GM12801 (cell line): ENCODE results near the gene GUCA1A.

Experiments
- TF ChIP-seq, protein P1 (sequence below): IDR thresholded peaks from one replicate; pipeline ENCODE4 v1.5.1; 2011; ENCODE audit warnings: control low read depth; ENCODE audit not compliant: insufficient read length; ENCODE audit errors: extremely low read depth

GUCA1A gene

DNA sequence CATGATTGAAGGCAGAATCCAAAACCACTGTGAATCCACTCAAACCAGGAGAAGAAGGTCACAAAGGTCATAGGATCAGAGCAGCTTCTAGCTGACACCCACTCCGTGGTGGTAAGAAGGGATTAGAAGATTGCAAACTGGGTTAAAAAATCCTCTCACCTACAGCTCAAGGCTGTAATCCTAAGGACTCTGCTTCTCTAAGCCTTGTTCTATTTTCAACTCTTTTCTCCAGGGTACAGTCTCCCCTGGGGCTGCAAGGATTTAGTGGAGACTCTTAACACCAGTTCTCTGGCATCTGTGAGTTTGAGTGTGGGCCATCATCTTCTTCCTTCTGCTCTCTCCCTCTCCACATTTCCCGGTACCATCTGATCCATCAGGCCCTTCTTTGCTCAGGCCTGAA is at the start of gene GUCA1A:
Gene GUCA1A, plus strand, starts transcription at position 264 of the 400 bp plus-strand sequence. CDS start 250 bp downstream, outside the sequence.
- TF ChIP-seq, protein P1, sequence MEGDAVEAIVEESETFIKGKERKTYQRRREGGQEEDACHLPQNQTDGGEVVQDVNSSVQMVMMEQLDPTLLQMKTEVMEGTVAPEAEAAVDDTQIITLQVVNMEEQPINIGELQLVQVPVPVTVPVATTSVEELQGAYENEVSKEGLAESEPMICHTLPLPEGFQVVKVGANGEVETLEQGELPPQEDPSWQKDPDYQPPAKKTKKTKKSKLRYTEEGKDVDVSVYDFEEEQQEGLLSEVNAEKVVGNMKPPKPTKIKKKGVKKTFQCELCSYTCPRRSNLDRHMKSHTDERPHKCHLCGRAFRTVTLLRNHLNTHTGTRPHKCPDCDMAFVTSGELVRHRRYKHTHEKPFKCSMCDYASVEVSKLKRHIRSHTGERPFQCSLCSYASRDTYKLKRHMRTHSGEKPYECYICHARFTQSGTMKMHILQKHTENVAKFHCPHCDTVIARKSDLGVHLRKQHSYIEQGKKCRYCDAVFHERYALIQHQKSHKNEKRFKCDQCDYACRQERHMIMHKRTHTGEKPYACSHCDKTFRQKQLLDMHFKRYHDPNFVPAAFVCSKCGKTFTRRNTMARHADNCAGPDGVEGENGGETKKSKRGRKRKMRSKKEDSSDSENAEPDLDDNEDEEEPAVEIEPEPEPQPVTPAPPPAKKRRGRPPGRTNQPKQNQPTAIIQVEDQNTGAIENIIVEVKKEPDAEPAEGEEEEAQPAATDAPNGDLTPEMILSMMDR, result no peak

DNA sequence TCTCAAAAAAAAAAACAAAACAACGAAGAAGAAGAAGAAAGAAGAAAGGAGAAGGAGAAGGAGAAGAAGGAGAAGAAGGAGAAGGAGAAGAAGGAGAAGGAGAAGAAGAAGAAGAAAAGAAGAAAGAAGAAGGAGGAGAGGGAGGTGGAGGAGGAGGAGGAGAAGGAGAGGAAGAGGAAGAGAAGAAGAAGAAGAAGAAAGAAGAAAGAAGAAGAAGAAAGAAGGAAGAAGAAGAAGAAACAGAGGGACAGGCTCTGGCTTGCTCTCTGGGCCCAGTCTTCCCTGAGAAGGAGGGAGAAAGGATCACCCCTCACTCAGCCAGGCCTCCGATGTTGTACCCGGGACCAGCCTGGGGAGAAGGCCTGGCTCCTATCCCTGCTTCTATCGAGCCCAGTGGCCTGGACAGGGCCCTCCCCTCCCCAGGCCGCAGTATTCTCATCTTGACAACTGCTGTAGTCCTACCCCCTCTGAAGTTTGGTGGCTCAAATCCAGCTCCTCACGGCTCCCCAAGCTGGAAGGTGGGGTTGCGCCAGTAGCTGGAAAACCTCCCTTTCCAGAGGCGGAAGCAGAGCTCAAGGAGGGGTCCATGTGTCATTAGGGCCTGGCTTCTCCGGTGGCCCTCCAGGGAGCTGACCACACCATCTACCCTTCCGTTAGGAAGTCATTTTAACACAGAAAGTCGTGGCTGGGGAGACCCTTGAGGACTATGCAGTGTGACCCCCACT is 49.6 kb upstream of the GUCA1A start:
- TF ChIP-seq, protein P1, result no peak

DNA sequence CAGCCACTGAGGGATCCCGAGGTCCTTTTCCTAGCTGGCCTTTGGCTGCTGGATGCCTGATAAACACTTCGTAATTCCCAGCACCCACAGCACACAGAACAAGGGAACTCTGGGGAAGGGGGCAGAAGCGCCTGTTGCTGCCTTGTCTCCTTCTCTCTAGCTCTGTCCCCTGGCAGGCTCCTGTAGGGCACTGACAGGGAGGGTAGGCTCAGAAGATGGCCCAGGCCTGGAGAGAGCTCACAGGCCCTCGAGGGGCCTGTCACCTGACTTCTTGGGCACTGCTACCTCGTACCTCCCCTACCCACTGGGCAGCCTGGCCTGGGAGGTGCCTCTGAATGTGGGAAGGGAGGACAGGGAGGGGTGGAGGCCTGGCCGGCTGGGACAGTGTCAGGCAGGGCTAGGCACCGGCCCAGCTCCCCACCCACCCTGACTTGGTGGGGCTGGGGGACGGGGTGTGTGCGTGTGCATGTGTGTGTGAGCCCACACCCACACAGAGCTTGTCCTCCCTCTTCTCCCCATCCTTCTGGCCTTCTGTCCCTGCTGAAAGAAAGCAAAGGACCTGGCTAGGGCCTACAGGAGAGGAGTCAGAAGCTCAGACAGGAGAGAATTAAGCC is 48.8 kb upstream of the GUCA1A start:
- TF ChIP-seq, protein P1, result no peak

DNA sequence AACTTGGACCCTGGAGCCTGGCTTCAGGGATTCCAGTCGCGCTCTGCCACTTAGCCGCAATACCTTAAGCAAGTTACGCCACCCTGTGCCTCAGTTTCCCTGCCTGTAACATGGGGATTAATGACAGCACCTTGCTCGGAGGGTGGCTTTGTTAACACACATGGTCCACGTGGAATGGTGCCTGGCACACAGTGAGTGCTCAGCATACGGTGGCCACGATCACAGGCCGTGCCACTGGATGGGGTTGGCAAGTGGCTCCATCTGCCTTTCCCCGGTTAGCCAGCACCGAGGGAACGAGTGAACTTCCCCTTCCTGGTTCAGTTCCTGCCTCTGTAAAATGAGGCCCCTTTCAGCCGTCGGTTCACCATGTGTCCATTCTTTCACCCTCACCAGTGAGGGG is 47.9 kb upstream of the GUCA1A start:
- TF ChIP-seq, protein P1, result no peak

DNA sequence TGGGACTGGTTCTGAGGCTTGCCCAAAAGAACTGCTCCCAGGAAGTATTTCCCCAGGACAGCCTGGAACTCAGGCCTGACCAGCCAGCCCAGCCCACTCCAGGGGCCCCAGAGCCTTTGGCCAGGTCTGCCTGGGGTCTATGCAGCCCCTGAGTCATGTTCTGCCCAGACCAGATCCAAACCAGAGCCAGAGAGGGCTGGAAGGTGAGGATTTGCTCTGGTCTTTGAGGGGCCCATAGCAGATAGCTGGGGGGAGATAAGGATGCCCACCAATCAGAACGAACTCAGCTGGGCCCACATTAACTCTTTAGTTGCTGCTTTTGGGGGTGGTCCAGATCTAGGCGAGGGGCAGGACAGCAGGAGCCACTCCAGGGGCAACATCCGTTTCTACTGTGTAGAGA is 47.5 kb upstream of the GUCA1A start:
- TF ChIP-seq, protein P1, result no peak

DNA sequence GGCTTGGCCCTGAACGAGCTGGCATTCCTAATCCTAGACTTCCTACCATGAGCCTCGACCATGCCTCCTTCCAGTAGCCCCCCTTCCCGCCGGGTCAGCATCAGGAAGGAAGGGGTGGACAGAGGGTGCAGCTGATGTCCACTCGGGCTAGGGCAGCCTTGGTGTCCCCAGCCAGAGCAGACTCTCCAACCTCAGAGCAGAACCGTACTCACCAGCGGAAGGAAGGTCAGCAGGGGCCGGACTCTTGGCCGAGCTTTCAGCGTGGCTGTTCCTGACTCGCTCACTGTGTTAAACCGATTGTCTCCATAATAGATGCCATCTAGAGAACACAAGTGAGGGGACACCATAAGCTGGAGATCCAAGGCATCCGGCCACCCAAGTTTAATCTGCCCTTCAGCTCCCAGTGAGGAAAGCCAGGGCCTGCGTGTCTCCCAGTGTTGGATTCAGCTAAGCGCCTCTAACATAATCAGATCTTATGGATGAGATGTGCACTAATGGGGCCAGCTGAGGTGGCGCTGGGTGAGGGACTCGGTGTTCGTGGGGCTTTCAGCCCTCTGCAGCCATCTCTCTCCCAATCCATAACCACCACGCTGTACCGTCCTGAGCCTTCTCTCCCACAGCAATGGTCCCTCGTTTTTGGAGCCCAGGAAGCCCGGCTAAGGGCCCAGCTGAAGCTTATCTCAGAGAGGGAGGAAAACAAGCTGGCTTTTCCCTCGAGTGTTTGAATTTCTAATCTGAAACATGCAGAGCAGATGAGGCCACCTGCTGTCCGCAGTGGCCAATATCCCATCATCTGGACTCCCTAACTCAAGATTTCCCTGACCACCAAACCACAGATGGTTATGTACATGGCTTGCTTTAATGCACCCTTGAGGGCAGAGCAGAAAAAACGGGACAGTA is 44.5 kb upstream of the GUCA1A start:
- TF ChIP-seq, protein P1, result no peak

DNA sequence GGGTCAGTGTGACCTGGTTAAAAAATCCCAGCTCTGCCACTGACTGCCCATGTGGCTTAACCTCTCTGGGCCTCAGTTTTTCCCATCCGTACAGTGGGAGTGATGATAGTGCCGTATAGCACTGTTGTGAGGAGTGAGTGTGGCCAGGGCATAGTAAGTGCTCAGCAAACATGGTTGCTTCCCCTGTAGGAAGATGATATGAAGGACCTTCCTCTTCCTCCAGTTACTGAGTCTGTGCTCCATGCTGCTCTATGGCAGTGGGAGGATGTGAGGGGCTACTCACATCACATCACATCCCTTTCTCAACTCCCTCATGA is 43.8 kb upstream of the GUCA1A start:
- TF ChIP-seq, protein P1, result no peak
